HG02798 (cell line): ENCODE data around the gene GALNS.
"Not testable (repeated sequence)": the region's sequence is repeated elsewhere in the genome, so short reads cannot be mapped to it uniquely, and the experiment has no call there.

ENCODE experiments used
- ATAC-seq: cut with Tn5 transposase; IDR thresholded peaks from one replicate; pipeline ENCODE4 v1.9.1; 2021; ENCODE audit warnings: mild to moderate bottlenecking; ENCODE audit not compliant: unreplicated experiment, poor library complexity

Gene GALNS

GRCh38 chr16:88840600-88841215 is 16.0 kb downstream of the GALNS start:
- ATAC-seq = no peak

GRCh38 chr16:88839745-88840599 is 16.8 kb downstream of the GALNS start:
- no peak for ATAC-seq

GRCh38 chr16:88839026-88839529 is 17.7 kb downstream of the GALNS start:
- ATAC-seq = no peak

GRCh38 chr16:88838566-88838965 is 18.2 kb downstream of the GALNS start:
- ATAC-seq = no peak

- ATAC-seq = no peak
Observed at GRCh38 chr16:88837806-88838205, 18.9 kb downstream of the GALNS start.

GRCh38 chr16:88836791-88837190 is 20.0 kb downstream of the GALNS start:
- ATAC-seq = no peak

- ATAC-seq = no peak
Observed at GRCh38 chr16:88835818-88836217, 20.9 kb downstream of the GALNS start.

- no peak for ATAC-seq
Observed at GRCh38 chr16:88835383-88835782, 21.4 kb downstream of the GALNS start.

- ATAC-seq = no peak
Observed at GRCh38 chr16:88834670-88835069, 22.1 kb downstream of the GALNS start.

GRCh38 chr16:88833086-88833485 is 23.7 kb downstream of the GALNS start:
- no peak for ATAC-seq

- no peak for ATAC-seq
Observed at GRCh38 chr16:88831838-88832237, 24.9 kb downstream of the GALNS start.

GRCh38 chr16:88830783-88831182 is 26.0 kb downstream of the GALNS start:
- ATAC-seq = no peak

GRCh38 chr16:88830258-88830657 is 26.5 kb downstream of the GALNS start:
- no peak for ATAC-seq

GRCh38 chr16:88828711-88829110 is 28.0 kb downstream of the GALNS start:
- no peak for ATAC-seq

GRCh38 chr16:88827727-88828126 is 29.0 kb downstream of the GALNS start:
- ATAC-seq = no peak

- ATAC-seq = no peak
Observed at GRCh38 chr16:88826070-88826840, 30.5 kb downstream of the GALNS start.

GRCh38 chr16:88825146-88825545 is 31.6 kb downstream of the GALNS start:
- ATAC-seq = no peak

GRCh38 chr16:88824256-88825077 is 32.3 kb downstream of the GALNS start:
- no peak for ATAC-seq

- not testable (repeated sequence) for ATAC-seq
Observed at GRCh38 chr16:88823646-88824045, 33.1 kb downstream of the GALNS start.
